Activated CD4-positive, alpha-beta T cell treated with anti-CD3 and anti-CD28 coated beads, Interleukin-2, Interleukin-4, amounts not matched to agents 100 ng/mL and 50 ng/mL, durations not matched to agents 16 hours and 8 hours (primary cell): Measurements from ENCODE around the gene GMEB2.
"Not testable (repeated sequence)": the region's sequence is repeated elsewhere in the genome, so short reads cannot be mapped to it uniquely, and the experiment has no call there.

Source experiments
- DNase-seq: peaks from one replicate; pipeline ENCODE4 v3.0.0-alpha.2; 2020; ENCODE audit warnings: low spot score

GMEB2 gene

GRCh38 chr20:63636752-63637628, 10.1 kb upstream of the GMEB2 start:
- no peak for DNase-seq

- peak; percentile 87 for DNase-seq
Observed at GRCh38 chr20:63635431-63636141, 8.7 kb upstream of the GMEB2 start.

- DNase-seq = no peak
Observed at GRCh38 chr20:63633732-63634131, 6.8 kb upstream of the GMEB2 start.

- DNase-seq = not testable (repeated sequence)
Observed at GRCh38 chr20:63631426-63631825, 4.5 kb upstream of the GMEB2 start.

- DNase-seq = not testable (repeated sequence)
Observed at GRCh38 chr20:63630956-63631355, 4.1 kb upstream of the GMEB2 start.

- peak; percentile 86 for DNase-seq
Observed at GRCh38 chr20:63628246-63628975, 1.5 kb upstream of the GMEB2 start.

- no peak for DNase-seq
Observed at GRCh38 chr20:63627751-63628245, 897 bp upstream of the GMEB2 start.

- DNase-seq = peak; percentile 94
Observed at GRCh38 chr20:63627129-63627750, 339 bp upstream of the GMEB2 start.

GRCh38 chr20:63625771-63626423, 1.0 kb downstream of the GMEB2 start:
- no peak for DNase-seq

- DNase-seq = no peak
Observed at GRCh38 chr20:63624486-63624885, 2.4 kb downstream of the GMEB2 start.

GRCh38 chr20:63622732-63623131, 4.2 kb downstream of the GMEB2 start:
- DNase-seq = no peak

GRCh38 chr20:63622096-63622495, 4.8 kb downstream of the GMEB2 start:
- no peak for DNase-seq

- no peak for DNase-seq
Observed at GRCh38 chr20:63620991-63621390, 5.9 kb downstream of the GMEB2 start.

- DNase-seq = no peak
Observed at GRCh38 chr20:63619505-63619904, 7.4 kb downstream of the GMEB2 start.

- no peak for DNase-seq
Observed at GRCh38 chr20:63619086-63619485, 7.8 kb downstream of the GMEB2 start.

GRCh38 chr20:63618291-63618980, 8.5 kb downstream of the GMEB2 start:
- no peak for DNase-seq

GRCh38 chr20:63617876-63618265, 9.0 kb downstream of the GMEB2 start:
- DNase-seq = no peak

GRCh38 chr20:63617092-63617875, 9.6 kb downstream of the GMEB2 start:
- no peak for DNase-seq

- DNase-seq = not testable (repeated sequence)
Observed at GRCh38 chr20:63613863-63614594, 12.9 kb downstream of the GMEB2 start.
